Measurements from ENCODE around the gene RALGAPA1. TPM values are rescaled to one million over a fixed set of nuclear protein-coding genes. Genes with fewer than 3 reads are reported as not detected.
A peak's percentile ranks its signal among the peaks of the same experiment; 100 is the strongest.

Gene RALGAPA1
- total RNA-seq, 6 donors from 2014 or later = 55.5 to 155 (median 61.1) TPM

DNA sequence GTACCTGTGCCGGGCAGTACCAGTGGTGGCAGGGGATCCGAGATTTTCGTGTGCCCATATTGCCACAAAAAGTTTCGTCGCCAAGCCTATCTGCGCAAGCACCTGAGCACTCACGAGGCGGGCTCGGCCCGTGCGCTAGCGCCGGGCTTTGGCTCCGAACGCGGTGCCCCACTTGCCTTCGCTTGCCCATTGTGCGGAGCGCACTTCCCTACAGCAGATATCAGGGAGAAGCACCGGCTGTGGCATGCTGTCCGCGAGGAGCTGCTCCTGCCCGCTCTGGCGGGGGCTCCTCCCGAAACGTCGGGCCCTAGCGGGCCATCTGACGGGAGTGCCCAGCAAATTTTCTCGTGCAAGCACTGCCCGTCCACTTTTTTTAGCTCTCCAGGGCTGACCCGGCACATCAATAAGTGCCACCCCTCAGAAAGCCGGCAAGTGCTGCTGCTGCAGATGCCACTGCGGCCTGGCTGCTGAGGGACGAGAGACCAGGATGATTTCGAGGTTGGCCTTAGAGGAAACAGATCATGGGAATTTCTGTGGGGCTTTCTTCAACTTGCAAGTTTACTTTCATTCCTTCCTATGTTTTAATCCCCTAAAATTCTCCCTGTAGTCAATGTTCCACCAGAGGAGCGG is 273.5 kb downstream of the RALGAPA1 start:
- H3K9me3 ChIP-seq = no peaks in the 10 kb centered on the region
- H3K27ac ChIP-seq = no peak overlapping the region
- H3K36me3 ChIP-seq = peaks cover 0 to 5% (median 0%) of the 10 kb centered on the region in 4 donors
- ATAC-seq (ENCODE audit: low FRiP score in 2 of 2) = no peak
- WGBS, 2 donors = 14 to 44% methylated on average over 5 to 27 of the region's 37 CpGs
- peak overlapping the region in 1 of 4 donors; percentile 63 for H3K4me3 ChIP-seq
- TF ChIP-seq EP300 (IDR thresholded peaks at IDR 0.05) (no peak), POLR2AphosphoS5 (IDR thresholded peaks at IDR 0.05) (no peak), POLR2A (IDR thresholded peaks at IDR 0.05) (no peak)
- TF ChIP-seq, protein P1, sequence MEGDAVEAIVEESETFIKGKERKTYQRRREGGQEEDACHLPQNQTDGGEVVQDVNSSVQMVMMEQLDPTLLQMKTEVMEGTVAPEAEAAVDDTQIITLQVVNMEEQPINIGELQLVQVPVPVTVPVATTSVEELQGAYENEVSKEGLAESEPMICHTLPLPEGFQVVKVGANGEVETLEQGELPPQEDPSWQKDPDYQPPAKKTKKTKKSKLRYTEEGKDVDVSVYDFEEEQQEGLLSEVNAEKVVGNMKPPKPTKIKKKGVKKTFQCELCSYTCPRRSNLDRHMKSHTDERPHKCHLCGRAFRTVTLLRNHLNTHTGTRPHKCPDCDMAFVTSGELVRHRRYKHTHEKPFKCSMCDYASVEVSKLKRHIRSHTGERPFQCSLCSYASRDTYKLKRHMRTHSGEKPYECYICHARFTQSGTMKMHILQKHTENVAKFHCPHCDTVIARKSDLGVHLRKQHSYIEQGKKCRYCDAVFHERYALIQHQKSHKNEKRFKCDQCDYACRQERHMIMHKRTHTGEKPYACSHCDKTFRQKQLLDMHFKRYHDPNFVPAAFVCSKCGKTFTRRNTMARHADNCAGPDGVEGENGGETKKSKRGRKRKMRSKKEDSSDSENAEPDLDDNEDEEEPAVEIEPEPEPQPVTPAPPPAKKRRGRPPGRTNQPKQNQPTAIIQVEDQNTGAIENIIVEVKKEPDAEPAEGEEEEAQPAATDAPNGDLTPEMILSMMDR (IDR thresholded peaks at IDR 0.05) = no peak
- H3K4me1 ChIP-seq = peaks cover 21 to 30% (median 28%) of the 10 kb centered on the region in 4 donors
- no peak for DNase-seq
- H3K27me3 ChIP-seq = peaks cover 0 to 36% (median 22%) of the 10 kb centered on the region in 4 donors

DNA sequence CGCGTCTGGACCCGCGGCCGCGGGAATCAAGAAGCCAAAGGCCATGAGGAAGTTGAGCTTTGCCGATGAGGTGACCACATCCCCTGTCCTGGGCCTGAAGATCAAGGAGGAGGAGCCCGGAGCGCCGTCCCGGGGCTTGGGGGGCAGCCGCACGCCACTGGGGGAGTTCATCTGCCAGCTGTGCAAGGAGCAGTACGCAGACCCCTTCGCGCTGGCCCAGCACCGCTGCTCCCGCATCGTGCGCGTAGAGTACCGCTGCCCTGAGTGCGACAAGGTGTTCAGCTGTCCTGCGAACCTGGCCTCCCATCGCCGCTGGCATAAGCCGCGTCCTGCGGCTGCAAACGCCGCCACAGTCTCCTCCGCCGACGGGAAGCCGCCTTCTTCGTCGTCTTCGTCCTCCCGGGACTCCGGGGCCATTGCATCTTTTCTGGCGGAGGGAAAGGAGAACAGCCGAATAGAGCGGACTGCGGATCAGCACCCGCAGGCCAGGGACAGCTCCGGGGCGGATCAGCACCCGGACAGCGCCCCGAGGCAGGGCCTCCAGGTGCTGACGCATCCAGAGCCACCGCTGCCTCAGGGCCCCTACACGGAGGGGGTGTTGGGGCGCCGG is 274.1 kb downstream of the RALGAPA1 start:
- no peak for TF ChIP-seq POLR2AphosphoS5 (IDR thresholded peaks at IDR 0.05)
- TF ChIP-seq, protein P1 (IDR thresholded peaks at IDR 0.05) = no peak
- no peak for TF ChIP-seq POLR2A (IDR thresholded peaks at IDR 0.05)
- TF ChIP-seq EP300 (IDR thresholded peaks at IDR 0.05) = no peak
- Histone ChIP-seq H3K4me3 (peak overlapping the region in 3 of 4 donors; percentile 49 to 63 (median 57)), H3K4me1 (peaks cover 21 to 30% (median 28%) of the 10 kb centered on the region in 4 donors), H3K36me3 (peaks cover 0 to 5% (median 0%) of the 10 kb centered on the region in 4 donors), H3K9me3 (no peaks in the 10 kb centered on the region), H3K27ac (no peak overlapping the region), H3K27me3 (peaks cover 0 to 36% (median 22%) of the 10 kb centered on the region in 4 donors)
- ATAC-seq (ENCODE audit: low FRiP score in 2 of 2) (peak; percentile 94 to 95), DNase-seq (peak; percentile 48 to 94)
- 6 to 10% methylated on average over 4 to 17 of the region's 55 CpGs for WGBS, 2 donors

DNA sequence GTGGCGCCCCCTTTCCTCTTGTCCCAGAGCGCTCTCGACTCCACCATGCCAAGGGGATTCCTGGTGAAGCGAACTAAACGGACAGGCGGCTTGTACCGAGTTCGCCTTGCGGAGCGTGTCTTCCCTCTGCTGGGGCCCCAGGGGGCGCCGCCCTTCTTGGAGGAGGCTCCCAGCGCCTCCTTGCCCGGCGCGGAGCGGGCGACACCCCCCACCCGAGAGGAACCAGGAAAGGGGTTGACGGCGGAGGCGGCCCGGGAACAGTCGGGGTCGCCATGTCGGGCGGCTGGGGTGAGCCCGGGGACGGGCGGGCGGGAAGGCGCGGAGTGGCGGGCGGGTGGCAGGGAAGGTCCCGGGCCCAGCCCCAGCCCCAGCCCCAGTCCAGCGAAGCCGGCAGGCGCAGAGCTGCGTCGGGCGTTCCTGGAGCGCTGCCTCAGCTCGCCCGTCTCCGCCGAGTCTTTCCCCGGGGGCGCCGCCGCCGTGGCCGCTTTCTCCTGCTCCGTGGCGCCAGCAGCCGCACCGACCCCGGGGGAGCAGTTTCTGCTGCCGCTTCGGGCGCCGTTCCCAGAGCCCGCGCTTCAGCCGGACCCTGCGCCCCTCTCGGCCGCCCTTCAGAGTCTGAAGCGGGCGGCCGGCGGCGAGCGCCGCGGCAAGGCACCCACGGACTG is 274.8 kb downstream of the RALGAPA1 start:
- peaks cover 0 to 36% (median 22%) of the 10 kb centered on the region in 4 donors for H3K27me3 ChIP-seq
- TF ChIP-seq EP300 (IDR thresholded peaks at IDR 0.05) = no peak
- no peak for TF ChIP-seq POLR2A (IDR thresholded peaks at IDR 0.05)
- TF ChIP-seq POLR2AphosphoS5 (IDR thresholded peaks at IDR 0.05) = no peak
- TF ChIP-seq, protein P1 (IDR thresholded peaks at IDR 0.05) = no peak

DNA sequence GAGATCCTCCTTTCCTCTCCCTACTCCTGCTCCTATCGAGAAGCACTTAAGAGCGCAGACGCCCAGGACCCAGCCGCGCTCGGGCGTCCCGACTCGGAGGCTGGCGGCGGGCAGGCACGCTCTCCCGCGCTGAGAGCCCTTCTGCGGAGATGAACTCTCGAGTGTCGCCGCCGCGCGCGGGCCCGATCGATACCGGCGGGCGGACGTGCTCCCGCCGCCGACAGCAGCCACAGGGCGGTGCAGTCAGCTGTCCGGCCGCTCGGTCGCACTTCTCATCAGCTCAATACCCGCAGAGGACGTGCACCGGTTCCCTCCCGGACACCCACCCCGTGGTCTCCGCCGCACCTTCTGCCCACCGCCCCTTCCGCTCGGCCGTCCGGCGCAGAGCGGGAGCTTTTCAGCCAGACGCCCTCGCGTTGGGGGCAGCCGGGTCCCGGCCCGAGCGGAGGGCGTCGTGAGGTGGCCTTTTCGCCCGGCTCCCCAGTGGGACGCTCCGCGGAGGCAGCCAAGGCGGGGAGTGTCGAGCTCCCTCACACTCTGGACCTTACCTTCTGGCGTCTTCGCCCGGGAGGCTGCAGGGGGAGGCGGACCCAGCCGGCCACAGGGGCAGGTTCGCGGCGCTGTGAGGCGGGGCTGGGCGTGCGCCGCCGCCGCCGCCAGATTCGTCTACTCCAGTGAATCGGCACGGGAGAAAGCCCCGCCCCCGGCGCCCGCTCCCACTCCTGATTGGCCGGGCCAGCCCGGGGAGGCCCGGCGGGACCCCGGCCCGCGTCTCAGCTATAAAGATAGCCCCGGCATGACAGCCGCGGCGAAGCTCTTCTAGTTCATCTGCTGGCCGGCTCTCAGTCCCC is 275.5 kb downstream of the RALGAPA1 start, which contains the start of gene INSM2:
INSM2 (plus strand) TSS at position 808 of the 851 bp plus-strand sequence. CDS start 89 bp downstream, outside the sequence.
- H3K27me3 ChIP-seq = peaks cover 0 to 36% (median 22%) of the 10 kb centered on the region in 4 donors
- H3K4me1 ChIP-seq = peaks cover 21 to 30% (median 28%) of the 10 kb centered on the region in 4 donors
- H3K27ac ChIP-seq = no peak within 1 kb of the TSS
- H3K9me3 ChIP-seq = no peaks in the 10 kb centered on the region
- ATAC-seq (ENCODE audit: low FRiP score in 2 of 2) (peak in 1 of 2 donors; percentile 78), DNase-seq (peak; percentile 45 to 93)
- H3K4me3 ChIP-seq = peak within 1 kb of the TSS; percentile 48 to 63 (median 53)
- H3K36me3 ChIP-seq = peaks cover 0 to 5% (median 0%) of the 10 kb centered on the region in 4 donors
- WGBS, 2 donors = 0 to 5% methylated on average over 19 to 40 of the region's 100 CpGs
- TF ChIP-seq POLR2A (IDR thresholded peaks at IDR 0.05) (no peak), EP300 (IDR thresholded peaks at IDR 0.05) (no peak), POLR2AphosphoS5 (IDR thresholded peaks at IDR 0.05) (no peak)
- TF ChIP-seq, protein P1 (IDR thresholded peaks at IDR 0.05) = no peak

More for the DNA sequence above, 274.8 kb downstream of the RALGAPA1 start:
- peak in 1 of 2 donors; percentile 19 for ATAC-seq (ENCODE audit: low FRiP score in 2 of 2)
- peaks cover 0 to 5% (median 0%) of the 10 kb centered on the region in 4 donors for H3K36me3 ChIP-seq
- peak in 1 of 2 donors; percentile 85 for DNase-seq
- no peaks in the 10 kb centered on the region for H3K9me3 ChIP-seq
- H3K27ac ChIP-seq = no peak overlapping the region
- peak overlapping the region; percentile 48 to 63 (median 53) for H3K4me3 ChIP-seq
- 0 to 10% methylated on average over 2 to 14 of the region's 77 CpGs for WGBS, 2 donors
- peaks cover 21 to 30% (median 28%) of the 10 kb centered on the region in 4 donors for H3K4me1 ChIP-seq

Data from upper lobe of left lung (tissue), 6 donors.